IMR-90 (cell line): ENCODE measurements around the gene VSTM2A. TPM values are rescaled to one million over a fixed set of nuclear protein-coding genes. Genes with fewer than 3 reads are reported as not detected.

Experiments used
- ATAC-seq: fragments of 200-7000 bp; cut with Tn5 transposase; 2 replicates; pipeline ENCODE4 v1.9.1; 2020; ENCODE audit warnings: low read depth, mild to moderate bottlenecking, moderate library complexity
- BruUV-seq: library from RNA; stranded (reverse); fragments of 400-500 nt; replicated peaks from 2 replicates; lab custom pipeline; 2021; lab: Mats Ljungman, UMichigan
- CTCF ChIA-PET: fragments of 300-600 bp; formaldehyde crosslinking; extraction: SDS; loops from one replicate; lab custom pipeline; 2021; ENCODE audit warnings: antibody characterized with exemption; lab: Yijun Ruan, JAX
- POLR2A ChIA-PET: fragments of 300-600 bp; sonication (Branson Sonifier 250); formaldehyde crosslinking; loops from one replicate; lab custom pipeline; 2022; ENCODE audit warnings: antibody characterized with exemption; ENCODE audit not compliant: unreplicated experiment; lab: Charles Lee
- DNase-seq: peaks from one replicate; pipeline ENCODE4 v3.0.0; 2013
- H2AFZ ChIP-seq: replicated peaks from 2 replicates; pipeline ENCODE3; 2013; ENCODE audit warnings: low read length, mild to moderate bottlenecking; ENCODE audit not compliant: poor library complexity
- H2AK5ac ChIP-seq: 2 replicates; pipeline ENCODE4 v1.6.1; 2013; ENCODE audit warnings: low read depth, low read length, inconsistent platforms
- H2AK9ac ChIP-seq: replicated peaks from 2 replicates; pipeline ENCODE3; 2013; ENCODE audit warnings: mild to moderate bottlenecking, low read depth, low read length, moderate library complexity; ENCODE audit not compliant: poor library complexity
- H2BK120ac ChIP-seq: 2 replicates; pipeline ENCODE4 v1.6.1; 2013; ENCODE audit warnings: low read depth, low read length, inconsistent platforms
- H2BK15ac ChIP-seq: 3 replicates; pipeline ENCODE4 v1.6.1; 2013; ENCODE audit warnings: low read depth, low read length, inconsistent platforms
- H2BK20ac ChIP-seq: 2 replicates; pipeline ENCODE4 v1.6.1; 2013; ENCODE audit warnings: low read depth, mild to moderate bottlenecking, inconsistent platforms, low read length, moderate library complexity
- H2BK5ac ChIP-seq: 2 replicates; pipeline ENCODE4 v1.6.1; 2013; ENCODE audit warnings: mild to moderate bottlenecking, low read depth, low read length, inconsistent platforms; ENCODE audit not compliant: poor library complexity, severe bottlenecking
- H3K14ac ChIP-seq: replicated peaks from 2 replicates; pipeline ENCODE4 v1.6.1; 2013; ENCODE audit warnings: low read depth, low read length, inconsistent platforms
- H3K18ac ChIP-seq: 2 replicates; pipeline ENCODE4 v1.6.1; 2013; ENCODE audit warnings: low read depth, low read length, control low read depth
- H3K23ac ChIP-seq: 2 replicates; pipeline ENCODE4 v1.6.1; 2013; ENCODE audit warnings: low read depth, low read length, inconsistent platforms
- H3K27ac ChIP-seq: 2 replicates; pipeline ENCODE4 v1.5.1; 2013; ENCODE audit warnings: mild to moderate bottlenecking, control low read depth, low read length; ENCODE audit not compliant: insufficient read depth
- H3K27me3 ChIP-seq: 2 replicates; pipeline ENCODE4 v1.6.1; 2013; ENCODE audit warnings: low read length; ENCODE audit not compliant: control insufficient read depth, insufficient read depth
- H3K36me3 ChIP-seq: 2 replicates; pipeline ENCODE4 v1.6.1; 2013; ENCODE audit warnings: low read length, mixed read lengths; ENCODE audit not compliant: control insufficient read depth, insufficient read depth
- H3K4ac ChIP-seq: 2 replicates; pipeline ENCODE4 v1.6.1; 2013; ENCODE audit warnings: low read depth, low read length, inconsistent platforms
- H3K4me1 ChIP-seq: 2 replicates; pipeline ENCODE4 v1.6.1; 2013; ENCODE audit warnings: low read length, mixed read lengths; ENCODE audit not compliant: control insufficient read depth, insufficient read depth
- H3K4me2 ChIP-seq: 2 replicates; pipeline ENCODE4 v1.6.1; 2013; ENCODE audit warnings: low read depth, mild to moderate bottlenecking, control low read depth, low read length, moderate library complexity
- H3K4me3 ChIP-seq: 2 replicates; pipeline ENCODE4 v1.5.1; 2013; ENCODE audit warnings: low read depth, mild to moderate bottlenecking, control low read depth, low read length, moderate library complexity; ENCODE audit not compliant: insufficient read depth
- H3K56ac ChIP-seq: 2 replicates; pipeline ENCODE4 v1.6.1; 2013; ENCODE audit warnings: low read length, inconsistent platforms; ENCODE audit not compliant: insufficient read depth; ENCODE audit errors: extremely low read depth
- H3K79me1 ChIP-seq, 2 experiments: 2 replicates each; pipeline ENCODE4 v1.6.1; 2013; ENCODE audit warnings: low read length in 2 of 2, inconsistent platforms in 1 of 2, low read depth in 1 of 2
- H3K9ac ChIP-seq: 2 replicates; pipeline ENCODE4 v1.6.1; 2013; ENCODE audit warnings: low read depth, low read length, control low read depth
- H3K9me1 ChIP-seq: 2 replicates; pipeline ENCODE4 v1.6.1; 2013; ENCODE audit warnings: low read length, inconsistent platforms; ENCODE audit not compliant: insufficient read depth
- H3K9me3 ChIP-seq: 2 replicates; pipeline ENCODE4 v1.6.1; 2013; ENCODE audit warnings: low read length; ENCODE audit not compliant: control insufficient read depth, insufficient read depth
- H4K20me1 ChIP-seq: 2 replicates; pipeline ENCODE4 v1.6.1; 2013; ENCODE audit warnings: low read length, inconsistent platforms; ENCODE audit not compliant: insufficient read depth
- H4K5ac ChIP-seq: 2 replicates; pipeline ENCODE4 v1.6.1; 2013; ENCODE audit warnings: mild to moderate bottlenecking, low read depth, low read length, control low read depth
- H4K8ac ChIP-seq, 2 experiments: 2 replicates each; pipeline ENCODE4 v1.6.1; 2013; ENCODE audit warnings: low read depth in 2 of 2, low read length in 2 of 2, control low read depth in 1 of 2, inconsistent platforms in 1 of 2
- H4K91ac ChIP-seq: 2 replicates; pipeline ENCODE4 v1.6.1; 2013; ENCODE audit warnings: low read depth, low read length, inconsistent platforms; ENCODE audit not compliant: insufficient read depth
- CHD1 ChIP-seq: IDR thresholded peaks from 2 replicates; pipeline ENCODE4 v1.6.1; 2012; ENCODE audit warnings: low read depth, low read length, improper control_type of control experiment
- MAFK ChIP-seq: IDR thresholded peaks from 2 replicates; pipeline ENCODE4 v1.6.1; 2012; ENCODE audit warnings: low read depth, low read length, improper control_type of control experiment
- MAZ ChIP-seq: IDR thresholded peaks from 2 replicates; pipeline ENCODE4 v1.6.1; 2012; ENCODE audit warnings: low read depth, mild to moderate bottlenecking, low read length, improper control_type of control experiment, moderate library complexity, borderline replicate concordance
- MXI1 ChIP-seq: IDR thresholded peaks from 2 replicates; pipeline ENCODE4 v1.6.1; 2012; ENCODE audit warnings: low read depth, mild to moderate bottlenecking, low read length, moderate library complexity, borderline replicate concordance
- RCOR1 ChIP-seq: IDR thresholded peaks from 2 replicates; pipeline ENCODE4 v1.6.1; 2012; ENCODE audit warnings: mild to moderate bottlenecking, low read length, improper control_type of control experiment; ENCODE audit not compliant: insufficient replicate concordance
- SMC3 ChIP-seq: fragments of 150-350 bp; IDR thresholded peaks from 2 replicates; pipeline ENCODE4 v1.6.1; 2016; ENCODE audit warnings: low read depth, mild to moderate bottlenecking, antibody characterized with exemption, low read length, moderate library complexity
- WGBS, 2 experiments: methylation state at CpG; one replicate each; pipeline versions ENCODE4 v1.1.5 to v1.1.7; 2013; ENCODE audit warnings: missing lambda C conversion rate in 2 of 2; ENCODE audit not compliant: insufficient read length in 1 of 2; ENCODE audit errors: extremely low coverage in 2 of 2; 5-methylcytosine and 5-hydroxymethylcytosine counted together
- dilution Hi-C: fragments of 300-500 bp; cut with HindIII; formaldehyde crosslinking; loops from one replicate; pipeline ENCODE4 v1.14.3; 2018; ENCODE audit warnings: low sequenced_read_pairs; ENCODE audit not compliant: unreplicated experiment
- in situ Hi-C: fragments of 300-500 bp; cut with MboI; formaldehyde crosslinking; loops from 3 replicates; pipeline ENCODE4 v1.14.3; 2019; ENCODE audit warnings: low sequenced_read_pairs, inconsistent platforms, mixed read lengths
- intact Hi-C: fragments of 100-400 bp; cut with micrococcal nuclease; formaldehyde crosslinking; loops from 2 replicates; pipeline ENCODE4 v1.10.0; 2022
- polyA plus RNA-seq, 3 experiments: library from polyadenylated mRNA; depleted of rRNA; stranded (reverse); fragments of >200 nt; gene quantifications; 2 replicates each; pipeline ENCODE4 v1.2.3, GENCODE V29; 2012; ENCODE audit warnings: low replicate concordance in 1 of 3
- total RNA-seq: library from RNA; depleted of rRNA; stranded (reverse); fragments of >200 nt; gene quantifications from 2 replicates; pipeline ENCODE4 v1.2.3, GENCODE V29; 2012
- TF ChIP-seq, protein P1 (sequence below): fragments of 150-350 bp; IDR thresholded peaks from 2 replicates; pipeline ENCODE4 v1.6.1; 2016; ENCODE audit warnings: low read depth, mild to moderate bottlenecking, low read length, moderate library complexity, borderline replicate concordance
- TF ChIP-seq, protein P2 (sequence below): fragments of 150-350 bp; IDR thresholded peaks from 2 replicates; pipeline ENCODE4 v1.6.1; 2017; ENCODE audit warnings: mild to moderate bottlenecking, antibody characterized with exemption, low read length, low read depth

VSTM2A gene
- total and polyA plus RNA-seq, 2 of the 4 experiments (the other 2 are of a cell fraction), result not detected

DNA sequence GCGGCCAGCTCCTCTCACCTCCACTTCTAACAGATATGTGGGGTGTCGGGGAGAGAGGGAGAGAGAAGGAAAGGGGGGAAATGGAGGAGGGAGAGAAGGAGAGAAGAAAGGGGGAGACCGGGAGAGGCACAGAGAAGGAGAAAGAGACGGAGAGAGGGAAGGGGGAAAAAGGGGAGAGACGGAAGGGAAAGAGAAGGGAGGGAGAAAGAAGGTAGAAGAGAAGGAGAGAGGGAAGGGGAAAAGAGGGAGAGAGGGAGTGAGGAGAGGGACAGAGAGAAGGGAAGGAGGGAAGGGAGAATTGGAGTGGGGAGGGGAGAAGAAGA, 3.0 kb downstream of the VSTM2A start:
- intact Hi-C loops (no loop called here), dilution Hi-C loops (no loop called here), in situ Hi-C loops (no loop called here)
- Histone ChIP-seq H3K9me3 (no peaks in the 10 kb centered on the region), H3K9ac (no peak overlapping the region), H3K9me1 (no peaks in the 10 kb centered on the region), H3K27me3 (peaks cover 24% of the 10 kb centered on the region), H4K8ac (no peak overlapping the region), H3K14ac (no peak overlapping the region), H3K36me3 (no peaks in the 10 kb centered on the region), H2AK9ac (no peak overlapping the region), H3K79me1 (no peaks in the 10 kb centered on the region), H3K4me3 (no peak overlapping the region), H4K20me1 (no peaks in the 10 kb centered on the region), H4K91ac (no peak overlapping the region), H2AFZ (no peak overlapping the region), H3K4ac (no peak overlapping the region), H3K27ac (no peak overlapping the region), H2BK15ac (no peak overlapping the region), H2BK20ac (no peak overlapping the region), H2BK120ac (no peak overlapping the region), H2BK5ac (no peak overlapping the region), H3K56ac (no peak overlapping the region), H3K18ac (no peak overlapping the region), H3K4me1 (no peaks in the 10 kb centered on the region), H3K4me2 (no peak overlapping the region), H4K5ac (no peak overlapping the region), H2AK5ac (no peak overlapping the region), H3K23ac (no peak overlapping the region)
- CTCF ChIA-PET, result no interaction called here
- no TSS peak for BruUV-seq
- POLR2A ChIA-PET, result no interaction called here
- TF ChIP-seq, protein P1, sequence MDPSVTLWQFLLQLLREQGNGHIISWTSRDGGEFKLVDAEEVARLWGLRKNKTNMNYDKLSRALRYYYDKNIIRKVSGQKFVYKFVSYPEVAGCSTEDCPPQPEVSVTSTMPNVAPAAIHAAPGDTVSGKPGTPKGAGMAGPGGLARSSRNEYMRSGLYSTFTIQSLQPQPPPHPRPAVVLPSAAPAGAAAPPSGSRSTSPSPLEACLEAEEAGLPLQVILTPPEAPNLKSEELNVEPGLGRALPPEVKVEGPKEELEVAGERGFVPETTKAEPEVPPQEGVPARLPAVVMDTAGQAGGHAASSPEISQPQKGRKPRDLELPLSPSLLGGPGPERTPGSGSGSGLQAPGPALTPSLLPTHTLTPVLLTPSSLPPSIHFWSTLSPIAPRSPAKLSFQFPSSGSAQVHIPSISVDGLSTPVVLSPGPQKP, result no peak
- no peak for TF ChIP-seq MXI1
- no peak for TF ChIP-seq CHD1
- no peak for TF ChIP-seq SMC3
- no peak for TF ChIP-seq RCOR1
- TF ChIP-seq MAZ, result no peak
- TF ChIP-seq, protein P2, sequence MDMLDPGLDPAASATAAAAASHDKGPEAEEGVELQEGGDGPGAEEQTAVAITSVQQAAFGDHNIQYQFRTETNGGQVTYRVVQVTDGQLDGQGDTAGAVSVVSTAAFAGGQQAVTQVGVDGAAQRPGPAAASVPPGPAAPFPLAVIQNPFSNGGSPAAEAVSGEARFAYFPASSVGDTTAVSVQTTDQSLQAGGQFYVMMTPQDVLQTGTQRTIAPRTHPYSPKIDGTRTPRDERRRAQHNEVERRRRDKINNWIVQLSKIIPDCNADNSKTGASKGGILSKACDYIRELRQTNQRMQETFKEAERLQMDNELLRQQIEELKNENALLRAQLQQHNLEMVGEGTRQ, result no peak
- no peak for TF ChIP-seq MAFK
- no peak for ATAC-seq
- WGBS, 2 experiments, result 2% methylated on average over 3 of the region's 5 CpGs; no CpG with 5 or more reads in 1 of the 2 experiments
- no peak for DNase-seq
